SK-N-SH treated with all-trans-retinoic acid at 6 μM for 48 hours (cell line): Measurements from ENCODE around the gene NKX1-2.

Source experiments
- ATAC-seq: fragments of 200-7000 bp; cut with Tn5 transposase; 3 replicates; pipeline ENCODE4 v1.9.1; 2020; ENCODE audit warnings: mild to moderate bottlenecking, moderate library complexity
- ARNTL ChIP-seq: fragments of 450-650 bp; formaldehyde crosslinking; IDR thresholded peaks from 2 replicates; pipeline ENCODE4 v1.5.0; 2020; ENCODE audit warnings: low read depth, mild to moderate bottlenecking, moderate library complexity, borderline replicate concordance
- BACH2 ChIP-seq: fragments of 250-450 bp; sonication (Bioruptor Pico); IDR thresholded peaks from 2 replicates; pipeline ENCODE4 v1.9.0; 2021; ENCODE audit warnings: mild to moderate bottlenecking, borderline replicate concordance
- CREB5 ChIP-seq: fragments of 250-450 bp; sonication (Bioruptor Pico); IDR thresholded peaks from 2 replicates; pipeline ENCODE4 v1.5.1; 2020; ENCODE audit warnings: low read depth, mild to moderate bottlenecking, moderate library complexity
- CSDC2 ChIP-seq: fragments of 250-450 bp; sonication (Bioruptor Pico); IDR thresholded peaks from 2 replicates; pipeline ENCODE4 v1.5.0; 2020; ENCODE audit warnings: mild to moderate bottlenecking, moderate library complexity
- CSRNP3 ChIP-seq: fragments of 250-450 bp; sonication (Bioruptor Pico); IDR thresholded peaks from 2 replicates; pipeline ENCODE4 v1.5.1; 2021; ENCODE audit warnings: mild to moderate bottlenecking, moderate library complexity
- ESRRG ChIP-seq: fragments of 250-450 bp; sonication (Bioruptor Pico); IDR thresholded peaks from 2 replicates; pipeline ENCODE4 v1.6.1; 2021; ENCODE audit warnings: mild to moderate bottlenecking
- GLIS3 ChIP-seq: fragments of 250-450 bp; sonication (Bioruptor Pico); IDR thresholded peaks from 2 replicates; pipeline ENCODE4 v1.5.0; 2020; ENCODE audit warnings: mild to moderate bottlenecking, moderate library complexity
- ISL1 ChIP-seq: fragments of 250-450 bp; sonication (Bioruptor Pico); IDR thresholded peaks from 2 replicates; pipeline ENCODE4 v2.1.2; 2022; ENCODE audit warnings: mild to moderate bottlenecking, moderate library complexity
- PATZ1 ChIP-seq: fragments of 250-450 bp; sonication (Bioruptor Pico); IDR thresholded peaks from 2 replicates; pipeline ENCODE4 v1.8.0; 2020; ENCODE audit warnings: mild to moderate bottlenecking, moderate library complexity, borderline replicate concordance
- POU6F1 ChIP-seq: fragments of 250-450 bp; sonication (Bioruptor Pico); IDR thresholded peaks from 2 replicates; pipeline ENCODE4 v1.8.0; 2021; ENCODE audit warnings: low read depth, mild to moderate bottlenecking, moderate library complexity, borderline replicate concordance
- SNAI2 ChIP-seq: fragments of 250-450 bp; sonication (Bioruptor Pico); IDR thresholded peaks from 2 replicates; pipeline ENCODE4 v1.5.0; 2020; ENCODE audit warnings: mild to moderate bottlenecking, moderate library complexity
- TCF4 ChIP-seq: fragments of 250-450 bp; sonication (Bioruptor Pico); IDR thresholded peaks from 2 replicates; pipeline ENCODE4 v1.8.0; 2021; ENCODE audit warnings: mild to moderate bottlenecking, moderate library complexity, borderline replicate concordance
- TOX ChIP-seq: fragments of 250-450 bp; sonication (Bioruptor Pico); IDR thresholded peaks from 2 replicates; pipeline ENCODE4 v1.8.0; 2021; ENCODE audit warnings: mild to moderate bottlenecking, moderate library complexity, borderline replicate concordance
- TSHZ2 ChIP-seq: fragments of 250-450 bp; sonication (Bioruptor Pico); IDR thresholded peaks from 2 replicates; pipeline ENCODE4 v1.5.0; 2020; ENCODE audit warnings: mild to moderate bottlenecking, moderate library complexity
- ZC3H10 ChIP-seq: fragments of 250-450 bp; sonication (Bioruptor Pico); IDR thresholded peaks from 2 replicates; pipeline ENCODE4 v1.5.1; 2021; ENCODE audit warnings: mild to moderate bottlenecking, moderate library complexity
- ZFP3 ChIP-seq: fragments of 250-450 bp; sonication (Bioruptor Pico); IDR thresholded peaks from 2 replicates; pipeline ENCODE4 v1.5.0; 2020; ENCODE audit warnings: mild to moderate bottlenecking, moderate library complexity
- ZNF565 ChIP-seq: fragments of 450-650 bp; formaldehyde crosslinking; conservative IDR thresholded peaks from 2 replicates; pipeline ENCODE4 v1.5.0; 2020; ENCODE audit warnings: low read depth, mild to moderate bottlenecking, moderate library complexity
- ZNF70 ChIP-seq: fragments of 450-650 bp; formaldehyde crosslinking; IDR thresholded peaks from 2 replicates; pipeline ENCODE4 v1.5.0; 2020; ENCODE audit warnings: mild to moderate bottlenecking, moderate library complexity
- ZNF8 ChIP-seq: fragments of 450-650 bp; formaldehyde crosslinking; IDR thresholded peaks from 2 replicates; pipeline ENCODE4 v1.5.0; 2020; ENCODE audit warnings: mild to moderate bottlenecking, moderate library complexity

NKX1-2 gene

GRCh38 chr10:124477614-124478363 lies 28.0 kb upstream of the NKX1-2 start:
- ATAC-seq = peak; percentile 50
- no peak for TF ChIP-seq ZNF70 (CRISPR knock-in tag)
- TF ChIP-seq CSRNP3 (CRISPR knock-in tag) = no peak
- no peak for TF ChIP-seq TCF4 (CRISPR knock-in tag)
- TF ChIP-seq PATZ1 (CRISPR knock-in tag) = no peak
- TF ChIP-seq GLIS3 (CRISPR knock-in tag) = no peak
- TF ChIP-seq ZC3H10 (CRISPR knock-in tag) = no peak
- no peak for TF ChIP-seq POU6F1
- TF ChIP-seq ZNF8 (CRISPR knock-in tag) = no peak
- TF ChIP-seq ZNF565 = no peak
- no peak for TF ChIP-seq ZFP3 (CRISPR knock-in tag)
- no peak for TF ChIP-seq CREB5 (CRISPR knock-in tag)
- TF ChIP-seq TSHZ2 (CRISPR knock-in tag) = no peak

- no peak for ATAC-seq
These were observed 26.3 kb upstream of the NKX1-2 start for GRCh38 chr10:124476043-124476725.

More at GRCh38 chr10:124476043-124476725, 26.3 kb upstream of the NKX1-2 start:
- TF ChIP-seq POU6F1 = no peak
- no peak for TF ChIP-seq BACH2
- no peak for TF ChIP-seq SNAI2 (CRISPR knock-in tag)
- TF ChIP-seq ZC3H10 (CRISPR knock-in tag) = no peak
- TF ChIP-seq ISL1 = no peak
- TF ChIP-seq ESRRG (CRISPR knock-in tag) = no peak
- no peak for TF ChIP-seq TSHZ2 (CRISPR knock-in tag)
- TF ChIP-seq ARNTL (CRISPR knock-in tag) = no peak
- TF ChIP-seq GLIS3 (CRISPR knock-in tag) = no peak
- no peak for TF ChIP-seq TCF4 (CRISPR knock-in tag)
- no peak for TF ChIP-seq CSDC2 (CRISPR knock-in tag)
- TF ChIP-seq ZNF70 (CRISPR knock-in tag) = no peak
- TF ChIP-seq TOX (CRISPR knock-in tag) = no peak
- TF ChIP-seq, all 23 proteins: peak for 0
